Uterus (tissue), 4 donors: ENCODE measurements around the gene KDM2B. TPM values are rescaled to one million over a fixed set of nuclear protein-coding genes. Genes with fewer than 3 reads are reported as not detected.

Experiments used
- DNase-seq, 2 donors: peaks; one replicate each; pipeline ENCODE4 v3.0.0-alpha.2; 2019 to 2020
- H3K27ac ChIP-seq, 2 donors: fragments of 200-600 bp; sonication (generic); 1 replicate in 1 of 2; 2 replicates in 1 of 2; pipeline ENCODE4 v1.5.1; 2016 to 2018
- H3K27me3 ChIP-seq, 2 donors: fragments of 200-600 bp; sonication (generic); one replicate each; pipeline ENCODE4 v1.5.1; 2018 to 2019; ENCODE audit warnings: control low read depth in 1 of 2
- H3K36me3 ChIP-seq, 2 donors: fragments of 200-600 bp; sonication (generic); one replicate each; pipeline ENCODE4 v1.5.1; 2019; ENCODE audit warnings: control low read depth in 1 of 2
- H3K4me1 ChIP-seq, 2 donors: fragments of 200-600 bp; sonication (generic); one replicate each; pipeline ENCODE4 v1.5.1; 2018 to 2019; ENCODE audit warnings: control low read depth in 1 of 2
- H3K4me3 ChIP-seq, 2 donors: fragments of 200-600 bp; sonication (generic); 1 replicate in 1 of 2; 2 replicates in 1 of 2; pipeline ENCODE4 v1.5.1; 2018 to 2019; ENCODE audit warnings: mild to moderate bottlenecking in 1 of 2
- H3K9me3 ChIP-seq, 2 donors: fragments of 200-600 bp; sonication (generic); one replicate each; pipeline ENCODE4 v1.5.1; 2019; ENCODE audit warnings: control low read depth in 1 of 2
- CTCF ChIP-seq, 4 experiments: fragments of 200-600 bp in 2 of 4; fragments of 450-650 bp in 2 of 4; sonication (generic) in 2 of 4; IDR thresholded peaks; one replicate each; pipeline ENCODE4 v1.5.1; 2016 to 2019; ENCODE audit warnings: antibody characterized with exemption in 4 of 4, mild to moderate bottlenecking in 2 of 4, moderate library complexity in 1 of 4
- POLR2A ChIP-seq, 2 donors: fragments of 450-650 bp; IDR thresholded peaks; one replicate each; pipeline ENCODE4 v1.6.1; 2016; ENCODE audit warnings: antibody characterized with exemption in 2 of 2, mild to moderate bottlenecking in 1 of 2, moderate library complexity in 1 of 2
- intact Hi-C: fragments of 100-400 bp; cut with DNase I; formaldehyde crosslinking; loops from one replicate; pipeline ENCODE4 v1.15.1; 2023; ENCODE audit warnings: low total_unique reads
- total RNA-seq, 4 donors: library from RNA; depleted of rRNA in 3 of 4; stranded (reverse); fragments of >200 nt in 3 of 4; gene quantifications; one replicate each; pipeline versions ENCODE4 v1.1.0 to v1.2.4, GENCODE V29; 2014 to 2023
- donor health status: DM: yes; HTN: yes; CAD: no.

The KDM2B gene
- total RNA-seq, 4 donors from 2014 or later, result 6.1 to 78.0 (median 19.8) TPM

- Histone ChIP-seq H3K4me1 (peaks cover 3 to 8% of the 10 kb centered on the region in 2 donors), H3K36me3 (no peaks in the 10 kb centered on the region), H3K27ac (peak overlapping the region; percentile 77 to 91), H3K9me3 (no peaks in the 10 kb centered on the region), H3K4me3 (no peak overlapping the region), H3K27me3 (no peaks in the 10 kb centered on the region)
- intact Hi-C loops, result no loop called here
- DNase-seq, result no peak
- TF ChIP-seq POLR2A (IDR thresholded peaks at IDR 0.05), result no peak
- no peak for TF ChIP-seq CTCF (IDR thresholded peaks at IDR 0.05)
Observed at GRCh38 chr12:121533394-121534090, 47.3 kb downstream of the KDM2B start.

GRCh38 chr12:121532503-121533393 is 48.1 kb downstream of the KDM2B start:
- TF ChIP-seq POLR2A (IDR thresholded peaks at IDR 0.05) (no peak), CTCF (IDR thresholded peaks at IDR 0.05) (no peak)
- H3K4me3 ChIP-seq, result no peak overlapping the region
- H3K27ac ChIP-seq, result peak overlapping the region; percentile 77 to 91
- H3K27me3 ChIP-seq, result no peaks in the 10 kb centered on the region
- peaks cover 3 to 8% of the 10 kb centered on the region in 2 donors for H3K4me1 ChIP-seq
- no peaks in the 10 kb centered on the region for H3K36me3 ChIP-seq
- intact Hi-C loops, result no loop called here
- DNase-seq, result no peak
- no peaks in the 10 kb centered on the region for H3K9me3 ChIP-seq

- Histone ChIP-seq H3K4me1 (peaks cover 3 to 8% of the 10 kb centered on the region in 2 donors), H3K4me3 (no peak overlapping the region), H3K36me3 (no peaks in the 10 kb centered on the region), H3K9me3 (no peaks in the 10 kb centered on the region), H3K27me3 (no peaks in the 10 kb centered on the region), H3K27ac (peak overlapping the region; percentile 38 to 59)
- DNase-seq, result no peak
- intact Hi-C loops, result no loop called here
- TF ChIP-seq POLR2A (IDR thresholded peaks at IDR 0.05) (no peak), CTCF (IDR thresholded peaks at IDR 0.05) (no peak)
Observed at GRCh38 chr12:121531356-121531750, 49.5 kb downstream of the KDM2B start.

GRCh38 chr12:121530600-121531355 is 50.0 kb downstream of the KDM2B start:
- intact Hi-C loops, result no loop called here
- DNase-seq, result peak; percentile 73 to 81
- Histone ChIP-seq H3K27me3 (no peaks in the 10 kb centered on the region), H3K27ac (peak overlapping the region; percentile 38 to 59), H3K4me1 (peaks cover 3 to 7% of the 10 kb centered on the region in 2 donors), H3K36me3 (no peaks in the 10 kb centered on the region), H3K4me3 (no peak overlapping the region), H3K9me3 (no peaks in the 10 kb centered on the region)
- TF ChIP-seq POLR2A (IDR thresholded peaks at IDR 0.05), result no peak
- TF ChIP-seq CTCF (IDR thresholded peaks at IDR 0.05), result no peak
